GM19023 (cell line): Measurements from ENCODE around the gene ZMIZ1.
"Not testable (repeated sequence)": the region's sequence is repeated elsewhere in the genome, so short reads cannot be mapped to it uniquely, and the experiment has no call there.

ENCODE experiments used
- ATAC-seq: cut with Tn5 transposase; IDR thresholded peaks from one replicate; pipeline ENCODE4 v1.9.1; 2021; ENCODE audit warnings: mild to moderate bottlenecking, moderate library complexity; ENCODE audit not compliant: unreplicated experiment

ZMIZ1 gene

GRCh38 chr10:79029478-79030390 is 39.0 kb upstream of the ZMIZ1 start:
- no peak for ATAC-seq

- ATAC-seq = no peak
Measured at GRCh38 chr10:79030705-79031104, 38.1 kb upstream of the ZMIZ1 start.

- ATAC-seq = no peak
Measured at GRCh38 chr10:79031723-79032122, 37.0 kb upstream of the ZMIZ1 start.

DNA sequence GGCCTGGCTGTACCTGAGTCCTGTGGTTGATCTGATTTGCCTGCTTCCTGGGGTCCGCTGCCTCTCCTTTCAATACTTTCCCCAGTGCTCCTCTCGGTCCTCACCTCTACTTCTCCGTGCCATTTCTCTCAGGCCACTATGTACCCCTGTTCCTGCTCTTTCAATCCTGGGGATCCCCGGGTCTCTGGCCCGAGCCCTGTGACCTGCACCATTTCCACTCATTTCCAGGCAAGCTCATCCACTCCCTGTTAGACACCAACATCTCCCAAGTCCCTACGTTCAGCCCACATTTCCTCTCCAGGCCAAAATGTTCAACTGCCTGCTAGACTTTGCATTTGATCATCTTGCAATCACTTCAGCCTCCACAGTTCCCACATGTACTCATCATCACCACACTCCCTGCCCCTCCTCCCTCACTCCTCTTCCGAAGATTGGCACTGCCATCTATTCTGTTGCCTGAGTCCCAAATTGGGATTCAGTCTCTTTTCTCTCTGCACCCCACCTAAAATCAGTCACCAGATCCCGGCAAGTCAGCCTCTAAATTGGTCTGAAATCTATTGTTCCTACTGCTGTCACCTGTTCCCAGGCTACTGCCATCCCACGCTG is 34.4 kb upstream of the ZMIZ1 start:
- ATAC-seq = no peak

GRCh38 chr10:79036416-79036815 is 32.4 kb upstream of the ZMIZ1 start:
- ATAC-seq = not testable (repeated sequence)

DNA sequence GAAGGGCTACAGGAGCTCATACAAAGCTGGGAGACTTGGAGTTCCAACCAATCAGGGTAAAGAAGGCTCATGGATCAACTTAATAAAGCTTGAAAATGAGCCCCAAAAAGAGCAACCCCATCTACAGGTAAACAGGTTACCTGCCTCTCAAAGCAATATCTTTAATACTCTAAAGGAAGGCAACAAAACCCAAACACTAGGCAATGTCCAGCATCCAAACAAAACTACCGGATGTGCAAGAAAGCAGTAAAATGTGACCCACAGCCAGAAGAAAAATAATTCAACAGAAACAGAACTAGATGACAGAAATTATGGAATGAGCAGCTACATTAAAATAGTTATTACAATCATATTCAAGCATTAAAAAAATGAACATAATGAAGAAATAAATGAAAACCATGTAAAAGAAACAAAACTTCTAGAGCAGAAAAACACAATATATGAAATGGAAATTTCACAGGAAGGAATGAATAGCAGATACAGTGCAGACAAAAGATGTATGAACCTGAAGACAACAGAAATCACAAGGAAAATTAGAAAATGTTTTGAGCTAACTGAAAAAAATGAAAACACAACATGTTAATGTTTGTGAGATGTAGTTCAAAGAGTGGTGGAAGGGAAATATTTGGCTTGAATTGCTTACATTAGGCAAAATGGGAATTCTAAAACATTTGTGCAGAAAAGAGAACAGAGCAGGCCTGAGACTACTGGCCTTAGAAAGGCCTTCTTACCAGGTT is 30.5 kb upstream of the ZMIZ1 start:
- no peak for ATAC-seq

DNA sequence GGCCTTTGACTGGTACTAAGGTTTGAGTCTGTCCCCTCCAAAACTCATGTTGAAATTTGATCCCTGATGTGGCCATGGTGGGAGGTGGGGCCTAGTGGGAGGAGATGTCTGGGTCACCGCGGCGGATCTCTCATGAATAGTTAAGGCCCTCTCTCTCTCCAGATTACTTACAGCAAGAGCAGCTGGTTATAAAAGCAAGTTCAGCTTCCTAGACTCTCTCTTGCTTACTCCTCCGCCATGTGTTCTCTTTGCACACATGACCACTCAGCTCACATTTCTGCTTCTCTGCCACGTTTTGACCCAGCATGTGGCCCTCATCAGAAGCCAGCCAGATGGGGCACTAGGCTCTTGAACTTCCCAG is 29.9 kb upstream of the ZMIZ1 start:
- ATAC-seq = no peak

- no peak for ATAC-seq
Measured at GRCh38 chr10:79042639-79043411, 25.9 kb upstream of the ZMIZ1 start.

GRCh38 chr10:79044036-79044632 is 24.6 kb upstream of the ZMIZ1 start:
- ATAC-seq = no peak

DNA sequence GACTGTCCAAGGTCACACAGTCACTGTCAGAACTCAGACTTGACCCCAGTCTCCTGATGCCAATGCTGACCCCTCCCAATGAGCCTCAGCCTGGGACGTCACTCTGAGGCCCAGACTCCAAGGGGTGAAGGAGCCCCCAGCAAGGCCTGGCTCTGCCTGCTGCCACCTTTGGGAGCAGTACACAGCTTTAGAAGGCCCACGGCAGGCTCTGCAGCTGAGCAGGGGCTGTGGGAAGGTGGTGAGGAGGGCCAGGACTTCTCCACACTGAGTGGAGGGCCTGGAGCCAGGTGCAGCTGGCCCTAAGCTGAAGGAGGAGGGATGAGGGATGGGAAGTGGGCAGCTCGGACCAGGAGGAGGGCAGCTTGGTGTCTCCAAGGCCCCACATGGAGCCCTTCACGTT is 23.9 kb upstream of the ZMIZ1 start:
- ATAC-seq = no peak

- ATAC-seq = no peak
Measured at GRCh38 chr10:79045566-79046175, 23.1 kb upstream of the ZMIZ1 start.

GRCh38 chr10:79046326-79046725 is 22.4 kb upstream of the ZMIZ1 start:
- no peak for ATAC-seq

DNA sequence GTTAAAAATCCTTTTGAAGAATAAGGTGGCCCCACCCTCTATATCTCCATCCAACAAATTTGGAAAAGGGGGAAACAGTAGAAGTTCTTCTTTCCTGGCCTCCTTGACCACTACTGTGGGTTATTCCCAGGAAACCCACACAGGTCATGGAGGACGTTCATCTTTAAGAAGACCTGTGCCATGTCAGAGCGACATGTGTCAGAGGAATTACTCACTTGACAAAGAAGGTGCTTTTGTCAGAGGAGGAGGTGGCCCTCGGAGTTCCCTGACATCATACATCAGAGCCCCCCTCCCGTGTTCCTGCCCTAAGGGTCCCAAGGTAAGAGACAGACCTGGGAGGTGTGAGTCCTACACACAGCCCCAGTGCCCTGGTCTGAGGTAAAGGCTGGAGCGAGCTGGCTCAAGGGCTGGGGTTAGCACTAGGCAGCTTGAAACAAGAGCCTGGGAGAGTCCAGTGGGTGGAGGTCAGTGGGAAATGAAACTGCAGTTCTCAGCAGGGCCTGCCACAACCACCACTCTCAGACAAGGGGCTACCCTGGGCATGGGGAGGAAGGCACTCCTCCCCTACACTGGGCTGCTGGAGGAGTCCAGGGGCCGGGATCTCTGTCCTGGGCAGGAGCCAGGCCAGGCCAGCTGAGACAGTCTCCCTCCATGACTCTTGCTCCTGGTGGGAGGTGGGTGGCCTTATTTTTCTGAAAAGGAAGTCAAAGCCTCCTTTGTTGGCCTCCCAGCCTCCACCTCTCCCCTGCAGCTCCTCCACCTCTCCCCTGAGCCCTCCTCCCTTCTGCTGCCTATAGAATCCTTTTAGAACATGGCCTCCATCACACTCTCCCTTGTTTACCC is 21.8 kb upstream of the ZMIZ1 start:
- ATAC-seq = no peak

DNA sequence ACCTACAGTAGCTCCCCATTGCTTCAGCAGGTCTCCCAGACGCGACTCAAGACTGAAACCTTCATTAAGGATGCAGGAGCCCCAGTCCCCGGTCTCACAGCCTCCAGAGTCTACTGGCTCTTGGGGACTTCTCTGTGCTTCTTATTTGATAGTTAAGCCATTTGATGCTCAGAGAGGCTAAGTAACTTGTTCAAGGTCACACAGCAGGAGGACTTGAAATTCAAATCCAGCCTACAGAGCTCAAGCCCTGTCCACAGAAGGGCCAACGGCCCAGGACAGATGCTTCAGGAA is 21.2 kb upstream of the ZMIZ1 start:
- ATAC-seq = no peak

GRCh38 chr10:79047875-79048638 is 20.7 kb upstream of the ZMIZ1 start:
- ATAC-seq = no peak

- no peak for ATAC-seq
Measured at GRCh38 chr10:79048639-79049550, 19.9 kb upstream of the ZMIZ1 start.

DNA sequence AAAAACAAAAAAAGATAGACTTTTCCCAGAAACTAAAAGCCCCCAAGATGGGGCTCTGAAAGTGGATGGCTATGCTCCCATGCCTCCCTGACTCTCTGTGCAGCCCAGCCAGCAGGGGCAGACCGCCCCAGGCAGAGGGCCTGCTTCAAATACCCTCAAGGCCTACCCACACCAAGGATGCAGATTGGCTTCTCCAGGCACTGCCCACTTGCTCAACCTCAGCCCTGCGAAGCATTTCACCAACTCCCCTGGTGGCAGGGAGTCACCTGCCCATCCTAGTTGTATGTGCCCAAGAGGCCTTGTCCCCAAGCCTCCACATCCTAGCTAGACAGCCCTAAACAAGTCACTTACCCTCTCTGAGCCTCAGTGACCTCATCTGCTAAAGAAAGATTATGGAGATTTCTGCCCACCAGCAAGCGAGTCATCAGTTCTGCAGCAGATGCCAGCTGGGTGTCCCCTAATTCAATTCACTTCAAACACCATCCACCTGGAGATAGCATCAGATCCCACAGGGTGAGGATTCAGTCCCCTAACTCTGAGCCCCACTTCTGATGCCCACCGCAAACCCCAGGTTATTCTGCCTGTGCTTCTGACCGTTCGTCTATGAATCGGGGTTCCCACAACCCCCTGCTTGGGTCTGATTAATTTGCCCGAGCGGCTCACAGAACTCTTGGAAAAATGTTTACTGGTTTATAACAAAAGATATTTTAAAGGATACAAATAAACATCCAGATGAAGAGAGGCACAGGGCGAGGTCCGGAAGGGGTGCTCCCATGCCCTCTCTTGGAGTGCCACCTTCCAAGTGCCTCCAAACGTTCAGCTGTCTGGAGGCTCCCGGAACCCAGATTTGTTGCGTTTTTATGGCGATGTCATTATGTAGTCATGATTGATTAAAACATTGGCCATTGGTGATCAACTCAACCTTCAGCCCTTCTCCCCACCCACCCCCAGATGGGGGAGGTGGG is 18.6 kb upstream of the ZMIZ1 start:
- no peak for ATAC-seq
